ENCODE measurements around the gene SLC6A8. TPM values are rescaled to one million over a fixed set of nuclear protein-coding genes. Genes with fewer than 3 reads are reported as not detected.
"Not testable (repeated sequence)": the region's sequence is repeated elsewhere in the genome, so short reads cannot be mapped to it uniquely, and the experiment has no call there.

SLC6A8 gene
- total RNA-seq, 1 donor from 2014 or later, result 56.8 TPM

DNA sequence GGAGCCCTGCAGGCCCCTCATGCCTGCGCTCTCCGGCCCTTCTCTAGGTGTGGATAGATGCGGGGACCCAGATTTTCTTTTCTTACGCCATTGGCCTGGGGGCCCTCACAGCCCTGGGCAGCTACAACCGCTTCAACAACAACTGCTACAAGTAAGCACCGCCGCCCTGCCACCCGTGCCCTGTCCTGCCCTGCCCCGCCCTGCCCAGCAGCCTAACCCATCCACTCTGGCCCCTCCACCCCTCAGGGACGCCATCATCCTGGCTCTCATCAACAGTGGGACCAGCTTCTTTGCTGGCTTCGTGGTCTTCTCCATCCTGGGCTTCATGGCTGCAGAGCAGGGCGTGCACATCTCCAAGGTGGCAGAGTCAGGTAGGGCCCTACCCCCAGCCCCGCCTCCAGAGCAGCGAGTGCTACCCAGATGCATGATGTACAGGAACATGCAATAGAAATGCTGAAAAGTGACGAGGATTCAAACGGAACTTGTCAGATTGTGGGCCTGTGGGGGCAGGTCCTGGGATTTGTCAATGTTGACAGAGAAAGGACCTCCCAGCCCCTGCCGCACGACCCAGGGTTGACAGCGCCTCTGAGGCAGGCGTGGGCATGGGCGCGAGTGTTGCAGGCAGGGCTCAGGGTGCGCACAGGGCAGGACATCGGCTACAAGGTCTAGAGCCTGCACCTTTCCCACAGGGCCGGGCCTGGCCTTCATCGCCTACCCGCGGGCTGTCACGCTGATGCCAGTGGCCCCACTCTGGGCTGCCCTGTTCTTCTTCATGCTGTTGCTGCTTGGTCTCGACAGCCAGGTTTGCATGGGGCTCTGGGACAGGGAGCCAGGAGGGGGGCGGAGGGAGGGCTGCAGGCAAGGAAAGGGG is 5.7 kb downstream of the SLC6A8 start:
- peak overlapping the region; percentile 41 for H3K27ac Mint-ChIP-seq
- DNase-seq (ENCODE audit: extremely low spot score, unreplicated experiment), result no peak
- no peaks in the 10 kb centered on the region for H3K4me1 Mint-ChIP-seq (ENCODE audit: unreplicated experiment)
- H3K27me3 Mint-ChIP-seq, result no peaks in the 10 kb centered on the region
- no peak overlapping the region for H3K4me3 Mint-ChIP-seq
- H3K9me3 Mint-ChIP-seq, result no peaks in the 10 kb centered on the region
- H3K36me3 Mint-ChIP-seq, result peaks cover 3% of the 10 kb centered on the region
- TF ChIP-seq, protein P1, sequence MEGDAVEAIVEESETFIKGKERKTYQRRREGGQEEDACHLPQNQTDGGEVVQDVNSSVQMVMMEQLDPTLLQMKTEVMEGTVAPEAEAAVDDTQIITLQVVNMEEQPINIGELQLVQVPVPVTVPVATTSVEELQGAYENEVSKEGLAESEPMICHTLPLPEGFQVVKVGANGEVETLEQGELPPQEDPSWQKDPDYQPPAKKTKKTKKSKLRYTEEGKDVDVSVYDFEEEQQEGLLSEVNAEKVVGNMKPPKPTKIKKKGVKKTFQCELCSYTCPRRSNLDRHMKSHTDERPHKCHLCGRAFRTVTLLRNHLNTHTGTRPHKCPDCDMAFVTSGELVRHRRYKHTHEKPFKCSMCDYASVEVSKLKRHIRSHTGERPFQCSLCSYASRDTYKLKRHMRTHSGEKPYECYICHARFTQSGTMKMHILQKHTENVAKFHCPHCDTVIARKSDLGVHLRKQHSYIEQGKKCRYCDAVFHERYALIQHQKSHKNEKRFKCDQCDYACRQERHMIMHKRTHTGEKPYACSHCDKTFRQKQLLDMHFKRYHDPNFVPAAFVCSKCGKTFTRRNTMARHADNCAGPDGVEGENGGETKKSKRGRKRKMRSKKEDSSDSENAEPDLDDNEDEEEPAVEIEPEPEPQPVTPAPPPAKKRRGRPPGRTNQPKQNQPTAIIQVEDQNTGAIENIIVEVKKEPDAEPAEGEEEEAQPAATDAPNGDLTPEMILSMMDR (conservative IDR thresholded peaks at IDR 0.05), result no peak

DNA sequence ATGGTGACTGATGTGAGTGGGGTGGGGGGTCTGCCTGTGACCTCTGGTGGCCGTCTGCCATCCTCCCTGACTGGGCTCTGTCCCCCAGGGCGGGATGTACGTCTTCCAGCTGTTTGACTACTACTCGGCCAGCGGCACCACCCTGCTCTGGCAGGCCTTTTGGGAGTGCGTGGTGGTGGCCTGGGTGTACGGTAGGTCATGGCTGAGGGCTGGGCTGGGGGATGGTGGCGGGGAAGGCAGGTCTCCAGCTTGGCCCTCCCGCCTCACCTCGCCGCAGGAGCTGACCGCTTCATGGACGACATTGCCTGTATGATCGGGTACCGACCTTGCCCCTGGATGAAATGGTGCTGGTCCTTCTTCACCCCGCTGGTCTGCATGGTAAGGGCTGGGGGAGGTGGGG is 6.5 kb downstream of the SLC6A8 start:
- not testable (repeated sequence) for H3K4me3 Mint-ChIP-seq; H3K9me3 Mint-ChIP-seq; H3K36me3 Mint-ChIP-seq; H3K27ac Mint-ChIP-seq; H3K27me3 Mint-ChIP-seq; DNase-seq (ENCODE audit: extremely low spot score, unreplicated experiment); H3K4me1 Mint-ChIP-seq (ENCODE audit: unreplicated experiment)

DNA sequence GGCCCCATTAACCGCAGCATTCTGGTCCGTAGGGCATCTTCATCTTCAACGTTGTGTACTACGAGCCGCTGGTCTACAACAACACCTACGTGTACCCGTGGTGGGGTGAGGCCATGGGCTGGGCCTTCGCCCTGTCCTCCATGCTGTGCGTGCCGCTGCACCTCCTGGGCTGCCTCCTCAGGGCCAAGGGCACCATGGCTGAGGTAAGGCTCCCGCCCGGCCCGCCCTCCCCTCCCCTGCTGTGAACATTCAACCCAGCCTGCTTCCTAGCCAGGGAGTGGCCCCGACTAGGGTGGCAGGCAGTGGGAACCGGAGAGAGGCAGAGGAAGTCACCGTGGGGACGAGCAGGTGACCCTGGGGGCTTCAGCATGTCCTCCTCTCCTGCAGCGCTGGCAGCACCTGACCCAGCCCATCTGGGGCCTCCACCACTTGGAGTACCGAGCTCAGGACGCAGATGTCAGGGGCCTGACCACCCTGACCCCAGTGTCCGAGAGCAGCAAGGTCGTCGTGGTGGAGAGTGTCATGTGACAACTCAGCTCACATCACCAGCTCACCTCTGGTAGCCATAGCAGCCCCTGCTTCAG is 7.1 kb downstream of the SLC6A8 start:
- H3K9me3 Mint-ChIP-seq, result no peaks in the 10 kb centered on the region
- no peaks in the 10 kb centered on the region for H3K4me1 Mint-ChIP-seq (ENCODE audit: unreplicated experiment)
- no peaks in the 10 kb centered on the region for H3K27me3 Mint-ChIP-seq
- TF ChIP-seq, protein P1 (conservative IDR thresholded peaks at IDR 0.05), result no peak
- peaks cover 3% of the 10 kb centered on the region for H3K36me3 Mint-ChIP-seq
- no peak for DNase-seq (ENCODE audit: extremely low spot score, unreplicated experiment)
- H3K27ac Mint-ChIP-seq, result no peak overlapping the region
- no peak overlapping the region for H3K4me3 Mint-ChIP-seq

DNA sequence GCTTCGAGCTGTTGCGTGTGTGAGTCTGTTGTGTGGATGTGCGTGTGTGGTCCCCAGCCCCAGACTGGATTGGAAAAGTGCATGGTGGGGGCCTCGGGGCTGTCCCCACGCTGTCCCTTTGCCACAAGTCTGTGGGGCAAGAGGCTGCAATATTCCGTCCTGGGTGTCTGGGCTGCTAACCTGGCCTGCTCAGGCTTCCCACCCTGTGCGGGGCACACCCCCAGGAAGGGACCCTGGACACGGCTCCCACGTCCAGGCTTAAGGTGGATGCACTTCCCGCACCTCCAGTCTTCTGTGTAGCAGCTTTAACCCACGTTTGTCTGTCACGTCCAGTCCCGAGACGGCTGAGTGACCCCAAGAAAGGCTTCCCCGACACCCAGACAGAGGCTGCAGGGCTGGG is 8.4 kb downstream of the SLC6A8 start:
- H3K9me3 Mint-ChIP-seq, result no peaks in the 10 kb centered on the region
- H3K27me3 Mint-ChIP-seq, result no peaks in the 10 kb centered on the region
- no peak for DNase-seq (ENCODE audit: extremely low spot score, unreplicated experiment)
- H3K4me3 Mint-ChIP-seq, result no peak overlapping the region
- H3K4me1 Mint-ChIP-seq (ENCODE audit: unreplicated experiment), result no peaks in the 10 kb centered on the region
- H3K27ac Mint-ChIP-seq, result peak overlapping the region; percentile 48
- TF ChIP-seq, protein P1 (conservative IDR thresholded peaks at IDR 0.05), result no peak
- peaks cover 3% of the 10 kb centered on the region for H3K36me3 Mint-ChIP-seq

DNA sequence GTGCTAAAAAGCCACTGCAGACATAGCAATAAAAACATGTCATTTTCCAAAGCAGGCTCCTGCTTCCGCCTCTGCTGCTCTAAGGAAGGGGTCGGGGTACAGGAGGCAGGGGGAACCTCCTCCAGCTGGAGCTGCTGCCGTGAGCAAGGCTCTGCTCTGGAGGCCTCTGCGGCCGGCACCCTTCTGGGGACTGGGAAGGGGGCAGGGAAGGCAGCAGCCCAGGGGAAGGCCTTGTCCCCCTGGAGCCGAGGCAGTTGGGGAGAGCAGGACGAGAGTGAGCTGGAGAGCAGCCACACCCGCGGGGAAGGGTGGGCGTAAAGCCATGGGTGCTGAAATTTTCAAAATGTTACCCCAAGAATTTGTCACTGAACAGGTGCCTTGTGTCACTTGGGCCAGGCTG is 8.8 kb downstream of the SLC6A8 start:
- not testable (repeated sequence) for H3K27me3 Mint-ChIP-seq; DNase-seq (ENCODE audit: extremely low spot score, unreplicated experiment); H3K4me1 Mint-ChIP-seq (ENCODE audit: unreplicated experiment); H3K27ac Mint-ChIP-seq; H3K9me3 Mint-ChIP-seq; H3K4me3 Mint-ChIP-seq; H3K36me3 Mint-ChIP-seq

DNA sequence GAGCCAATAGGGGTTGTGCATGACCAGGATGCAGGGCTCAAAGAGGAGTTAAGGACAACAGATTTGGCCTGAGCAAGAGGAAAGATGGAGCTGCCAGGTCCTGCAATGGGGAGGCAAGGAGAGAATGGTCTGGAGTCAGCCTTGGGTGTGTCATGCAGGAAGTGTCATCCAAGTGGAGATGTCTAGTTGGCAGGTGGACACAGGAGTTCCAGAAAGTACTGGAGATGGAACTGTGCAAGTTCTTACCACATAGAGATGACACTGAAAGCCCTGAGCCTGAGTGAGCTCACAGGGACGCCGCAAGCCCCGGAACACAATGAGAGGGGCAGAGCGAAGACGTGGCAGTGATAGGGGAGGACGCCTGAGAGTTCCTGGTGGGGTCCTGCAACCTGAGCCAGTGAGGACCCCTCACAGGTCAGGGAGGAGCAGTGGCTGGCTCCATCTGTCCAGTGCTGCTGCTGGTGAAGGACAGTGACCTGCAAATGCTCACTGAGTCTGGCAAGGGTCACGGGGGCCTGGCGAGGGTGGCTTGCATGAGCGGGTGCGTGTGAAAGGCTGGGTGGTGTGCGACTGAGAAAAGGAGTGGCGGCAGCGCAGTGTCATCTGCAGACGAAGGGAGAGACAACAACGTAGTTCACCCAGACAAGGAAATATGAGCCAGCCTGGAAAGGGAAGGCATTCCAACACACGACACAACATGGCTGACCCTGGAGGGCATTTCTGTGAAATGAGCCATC is 9.4 kb downstream of the SLC6A8 start:
- H3K27ac Mint-ChIP-seq, result peak overlapping the region; percentile 57
- H3K4me1 Mint-ChIP-seq (ENCODE audit: unreplicated experiment); H3K27me3 Mint-ChIP-seq; DNase-seq (ENCODE audit: extremely low spot score, unreplicated experiment); H3K36me3 Mint-ChIP-seq; H3K4me3 Mint-ChIP-seq; H3K9me3 Mint-ChIP-seq: not testable (repeated sequence)

Data from type B pancreatic cell (in vitro differentiated cells).